K562 (cell line): ENCODE results near the gene GRB2. TPM values are rescaled to one million over a fixed set of nuclear protein-coding genes. Genes with fewer than 3 reads are reported as not detected.

ENCODE experiments used
- CXXC5 ChIP-seq: fragments of 250-450 bp; sonication (Bioruptor Pico); IDR thresholded peaks from 2 replicates; pipeline ENCODE4 v1.8.0; 2022; ENCODE audit warnings: inconsistent platforms, mild to moderate bottlenecking, moderate library complexity
- ETS2 ChIP-seq: IDR thresholded peaks from 2 replicates; pipeline ENCODE4 v1.6.1; 2016; ENCODE audit warnings: borderline replicate concordance, missing genetic modification characterization, mild to moderate bottlenecking, moderate library complexity, missing compliant biosample characterization; ENCODE audit not compliant: poor library complexity, severe bottlenecking
- ETV6 ChIP-seq, 3 experiments: fragments of 150-350 bp in 1 of 3; sonication (generic) in 1 of 3; formaldehyde crosslinking in 1 of 3; IDR thresholded peaks; 2 replicates each; pipeline versions ENCODE4 v1.6.1 to v1.8.0; 2014 to 2022; ENCODE audit warnings: borderline replicate concordance in 2 of 3, low read depth in 2 of 3, antibody characterized with exemption in 1 of 3, low read length in 1 of 3, mild to moderate bottlenecking in 1 of 3, missing genetic modification reagents in 1 of 3
- FOSL1 ChIP-seq: fragments of 200-800 bp; sonication (Bioruptor generic); conservative IDR thresholded peaks from 2 replicates; pipeline ENCODE4 v1.6.1; 2016; ENCODE audit warnings: missing genetic modification characterization, missing compliant biosample characterization
- JUN ChIP-seq, 2 experiments: sonication (generic) in 1 of 2; formaldehyde crosslinking in 1 of 2; IDR thresholded peaks; 2 replicates each; pipeline versions ENCODE4 v1.6.1 to v1.8.0; 2012 to 2022; ENCODE audit warnings: borderline replicate concordance in 2 of 2, mild to moderate bottlenecking in 2 of 2, improper control_type of control experiment in 1 of 2, low read depth in 1 of 2, low read length in 1 of 2, missing genetic modification reagents in 1 of 2
- KLF10 ChIP-seq: fragments of 250-450 bp; sonication (Bioruptor Pico); IDR thresholded peaks from 2 replicates; pipeline ENCODE4 v1.6.1; 2021; ENCODE audit warnings: matching md5 sums
- MXI1 ChIP-seq: IDR thresholded peaks from 2 replicates; pipeline ENCODE4 v1.6.1; 2011; ENCODE audit warnings: low read depth, mild to moderate bottlenecking, improper control_type of control experiment, low read length
- NEUROD1 ChIP-seq: fragments of 150-350 bp; IDR thresholded peaks from 2 replicates; pipeline ENCODE4 v1.6.1; 2014; ENCODE audit warnings: borderline replicate concordance, low read length, low read depth; ENCODE audit not compliant: partially characterized antibody
- POLR2AphosphoS5 ChIP-seq: IDR thresholded peaks from 2 replicates; pipeline ENCODE4 v1.6.1; 2011; ENCODE audit warnings: mild to moderate bottlenecking, low read depth, low read length, moderate library complexity; ENCODE audit not compliant: control insufficient read depth, insufficient read depth
- RBM15 ChIP-seq: fragments of 200-400 bp; formaldehyde crosslinking; IDR thresholded peaks from 2 replicates; pipeline ENCODE4 v1.6.1; 2018; ENCODE audit warnings: mild to moderate bottlenecking, low read length, moderate library complexity; ENCODE audit not compliant: insufficient read depth
- RBM22 ChIP-seq: fragments of 200-400 bp; formaldehyde crosslinking; IDR thresholded peaks from 2 replicates; pipeline ENCODE4 v1.6.1; 2018; ENCODE audit warnings: low read length, low read depth; ENCODE audit not compliant: poor library complexity, severe bottlenecking
- SRSF9 ChIP-seq: fragments of 200-400 bp; formaldehyde crosslinking; IDR thresholded peaks from 2 replicates; pipeline ENCODE4 v1.6.1; 2017; ENCODE audit warnings: low read depth, low read length, borderline replicate concordance
- STAT6 ChIP-seq: sonication (generic); formaldehyde crosslinking; IDR thresholded peaks from 2 replicates; pipeline ENCODE4 v1.8.1; 2023; ENCODE audit warnings: mild to moderate bottlenecking, missing genetic modification reagents
- TCF7L2 ChIP-seq: fragments of 150-350 bp; IDR thresholded peaks from 2 replicates; pipeline ENCODE4 v1.6.1; 2016; ENCODE audit warnings: low read depth, mild to moderate bottlenecking, low read length, moderate library complexity
- THRB ChIP-seq: fragments of 450-650 bp; formaldehyde crosslinking; conservative IDR thresholded peaks from 2 replicates; pipeline ENCODE4 v1.4.0; 2022; ENCODE audit warnings: mild to moderate bottlenecking, missing genetic modification characterization
- ZNF133 ChIP-seq: fragments of 250-450 bp; sonication (Bioruptor Pico); IDR thresholded peaks from 2 replicates; pipeline ENCODE4 v1.4.0; 2020; ENCODE audit warnings: mild to moderate bottlenecking
- polyA plus RNA-seq, 8 experiments: library from polyadenylated mRNA; depleted of rRNA in 4 of 8; stranded (reverse) in 5 of 8; unstranded in 3 of 8; fragments of >200 nt; fragmentation: Nextera tagmentation in 2 of 8; fragmentation: Illumina TruSeq in 1 of 8; extraction: Ambion mirVana in 2 of 8; extraction: Trizol in 1 of 8; gene quantifications; 2 replicates each; pipeline versions ENCODE4 v1.2.1 to v1.2.3, GENCODE V29; 2011 to 2014; ENCODE audit warnings: inconsistent platforms in 1 of 8, missing spikeins in 1 of 8
- total RNA-seq, 7 experiments: library from RNA; depleted of rRNA in 6 of 7; stranded (reverse); fragments of >200 nt in 6 of 7; fragmentation: Illumina TruSeq in 2 of 7; extraction: Trizol in 2 of 7; gene quantifications; 2 replicates each; pipeline versions ENCODE4 v1.2.1 to v1.2.3, GENCODE V29; 2011 to 2021; ENCODE audit warnings: low replicate concordance in 1 of 7
- TF ChIP-seq, protein P1 (sequence below): fragments of 200-800 bp; sonication (Bioruptor generic); IDR thresholded peaks from 2 replicates; pipeline ENCODE4 v1.6.1; 2017; ENCODE audit warnings: missing genetic modification characterization, missing compliant biosample characterization

The GRB2 gene
- total and polyA plus RNA-seq, 9 of the 15 experiments (the other 6 are each of a cell fraction or from before 2014, with no cell fraction given) = 57.2 to 136 (median 84.8) TPM

GRCh38 chr17:75346906-75347305 lies 58.6 kb downstream of the GRB2 start (continued):
- no peak for TF ChIP-seq RBM22
- TF ChIP-seq ETV6 (IDR thresholded peaks at IDR 0.05; ENCODE audit: borderline replicate concordance in 1 of 2, low read depth in 2 of 2, low read length in 1 of 2) = no peak
- TF ChIP-seq ETV6 (CRISPR knock-in tag; IDR thresholded peaks at IDR 0.05; ENCODE audit: borderline replicate concordance) = no peak
- no peak for TF ChIP-seq ZNF133
- TF ChIP-seq FOSL1 (tag) = 0 out of 2 replicates have a peak, but pooled peaks have one; percentile 18
- TF ChIP-seq CXXC5 (CRISPR knock-in tag) = peak; percentile 40; the same call in 1 of the 2 replicates
- TF ChIP-seq POLR2AphosphoS5 = peak; percentile 89
- no peak for TF ChIP-seq MXI1
- no peak for TF ChIP-seq SRSF9
- TF ChIP-seq, protein P1, sequence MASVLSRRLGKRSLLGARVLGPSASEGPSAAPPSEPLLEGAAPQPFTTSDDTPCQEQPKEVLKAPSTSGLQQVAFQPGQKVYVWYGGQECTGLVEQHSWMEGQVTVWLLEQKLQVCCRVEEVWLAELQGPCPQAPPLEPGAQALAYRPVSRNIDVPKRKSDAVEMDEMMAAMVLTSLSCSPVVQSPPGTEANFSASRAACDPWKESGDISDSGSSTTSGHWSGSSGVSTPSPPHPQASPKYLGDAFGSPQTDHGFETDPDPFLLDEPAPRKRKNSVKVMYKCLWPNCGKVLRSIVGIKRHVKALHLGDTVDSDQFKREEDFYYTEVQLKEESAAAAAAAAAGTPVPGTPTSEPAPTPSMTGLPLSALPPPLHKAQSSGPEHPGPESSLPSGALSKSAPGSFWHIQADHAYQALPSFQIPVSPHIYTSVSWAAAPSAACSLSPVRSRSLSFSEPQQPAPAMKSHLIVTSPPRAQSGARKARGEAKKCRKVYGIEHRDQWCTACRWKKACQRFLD (CRISPR knock-in tag) = no peak
- peak; percentile 40 for TF ChIP-seq NEUROD1
- TF ChIP-seq JUN (IDR thresholded peaks at IDR 0.05; ENCODE audit: borderline replicate concordance, low read depth, low read length) = no peak
- no peak for TF ChIP-seq JUN (CRISPR knock-in tag; IDR thresholded peaks at IDR 0.05; ENCODE audit: borderline replicate concordance)
- TF ChIP-seq RBM15 = no peak
- TF ChIP-seq KLF10 (CRISPR knock-in tag) = no peak
- TF ChIP-seq STAT6 (CRISPR knock-in tag) = 0 out of 2 replicates have a peak, but pooled peaks have one; percentile 41
- no peak for TF ChIP-seq THRB (CRISPR knock-in tag)
- no peak for TF ChIP-seq ETS2 (tag)
- no peak for TF ChIP-seq TCF7L2
